Lower lobe of right lung (tissue), 2 donors: ENCODE data around the gene C4orf17. TPM values are rescaled to one million over a fixed set of nuclear protein-coding genes. Genes with fewer than 3 reads are reported as not detected.
"Not testable (repeated sequence)": the region's sequence is repeated elsewhere in the genome, so short reads cannot be mapped to it uniquely, and the experiment has no call there.

Experiments used
- ATAC-seq, 2 donors: fragments of 200-7000 bp; cut with Tn5 transposase; one replicate each; pipeline ENCODE4 v1.9.1; 2020 to 2022; ENCODE audit warnings: mild to moderate bottlenecking in 2 of 2, moderate library complexity in 2 of 2
- DNase-seq: peaks from one replicate; pipeline ENCODE4 v3.0.0-alpha.2; 2020
- H3K27ac ChIP-seq: fragments of 200-600 bp; one replicate; pipeline ENCODE4 v1.8.0; 2022
- H3K27me3 ChIP-seq: fragments of 200-600 bp; one replicate; pipeline ENCODE4 v1.8.0; 2022; ENCODE audit warnings: low read depth
- H3K36me3 ChIP-seq: fragments of 200-600 bp; one replicate; pipeline ENCODE4 v1.8.0; 2022; ENCODE audit warnings: mild to moderate bottlenecking
- H3K4me1 ChIP-seq: fragments of 200-600 bp; one replicate; pipeline ENCODE4 v1.8.0; 2022
- H3K4me3 ChIP-seq: fragments of 200-600 bp; one replicate; pipeline ENCODE4 v1.8.0; 2022; ENCODE audit warnings: mild to moderate bottlenecking
- H3K9me3 ChIP-seq: fragments of 200-600 bp; one replicate; pipeline ENCODE4 v1.8.0; 2022
- intact Hi-C: fragments of 100-400 bp; cut with DNase I; formaldehyde crosslinking; loops from one replicate; pipeline ENCODE4 v1.11.0; 2022
- total RNA-seq: library from RNA; stranded (reverse); fragmentation: NEBNext Ultra II Directional; extraction: Animal tissue kit (Norgen Biotek cat#: 25700); gene quantifications from one replicate; pipeline ENCODE4 v1.2.1, GENCODE V29; 2021
- TF ChIP-seq, protein P1 (sequence below): fragments of 200-600 bp; IDR thresholded peaks from one replicate; pipeline ENCODE4 v1.8.0; 2022; ENCODE audit warnings: antibody characterized with exemption, mild to moderate bottlenecking
- donor health status: DM: no; HTN: yes; CAD: no; lungs with severe emphysema.

The C4orf17 gene
- total RNA-seq, 1 donor from 2014 or later, result not detected

DNA sequence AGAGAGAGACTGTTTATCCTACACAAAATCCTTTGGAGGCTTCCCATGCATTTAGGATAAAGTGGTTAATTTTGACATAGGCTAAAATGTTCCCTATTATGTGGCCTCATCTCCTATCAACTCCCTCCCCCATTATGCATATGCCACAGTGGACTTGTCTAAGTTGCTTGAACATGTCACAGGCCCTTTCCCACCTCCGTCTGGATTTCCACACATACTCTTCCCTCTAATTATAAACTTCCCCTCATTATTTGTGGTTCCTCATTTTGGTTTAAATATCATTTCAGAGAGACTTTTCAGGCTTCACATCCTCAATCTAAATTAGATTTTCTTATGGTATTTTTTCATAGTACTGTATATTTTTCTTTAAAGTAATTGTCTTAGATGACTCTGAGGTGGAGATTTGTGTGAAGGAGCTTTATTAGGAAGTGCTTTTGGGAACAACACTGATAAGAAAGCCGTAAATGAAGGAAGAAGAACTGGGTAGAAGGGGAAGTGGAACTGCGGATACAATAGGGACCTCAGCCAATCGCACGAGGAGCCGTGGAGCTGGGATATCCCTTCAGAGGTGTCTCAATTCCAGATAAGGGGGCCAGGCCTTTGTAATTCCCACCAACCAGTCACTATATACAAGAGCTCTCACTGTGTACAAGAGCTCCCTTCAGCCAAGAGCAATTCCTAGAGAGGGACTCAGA, 7.9 kb downstream of the C4orf17 start:
- peak; percentile 41 to 51 for ATAC-seq
- H3K4me1 ChIP-seq, result no peaks in the 10 kb centered on the region
- intact Hi-C loops, result no loop called here

DNA sequence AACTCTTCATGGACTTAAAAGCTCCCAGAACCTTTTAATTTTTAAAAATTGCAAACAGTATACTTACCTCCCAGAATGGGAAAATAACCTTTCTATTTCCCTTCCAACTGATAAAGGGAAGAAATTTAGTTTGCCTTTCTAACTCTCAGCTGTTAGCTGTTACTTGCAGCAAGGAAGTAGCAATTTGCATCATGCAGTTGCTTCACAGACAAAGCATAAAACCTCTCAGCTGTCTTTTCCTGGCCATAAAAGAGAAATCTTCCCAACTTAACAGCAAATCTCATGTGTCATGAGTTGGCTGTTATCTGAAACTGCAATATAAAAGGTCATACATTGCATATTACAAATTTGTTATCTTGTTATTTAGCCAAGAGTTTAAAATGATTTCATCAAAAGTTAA, 18.4 kb downstream of the C4orf17 start:
- DNase-seq (no peak), ATAC-seq (no peak)
- Histone ChIP-seq H3K27ac (no peak overlapping the region), H3K9me3 (no peaks in the 10 kb centered on the region), H3K36me3 (no peaks in the 10 kb centered on the region), H3K4me3 (no peak overlapping the region), H3K4me1 (no peaks in the 10 kb centered on the region), H3K27me3 (peaks cover 4% of the 10 kb centered on the region)
- TF ChIP-seq, protein P1, sequence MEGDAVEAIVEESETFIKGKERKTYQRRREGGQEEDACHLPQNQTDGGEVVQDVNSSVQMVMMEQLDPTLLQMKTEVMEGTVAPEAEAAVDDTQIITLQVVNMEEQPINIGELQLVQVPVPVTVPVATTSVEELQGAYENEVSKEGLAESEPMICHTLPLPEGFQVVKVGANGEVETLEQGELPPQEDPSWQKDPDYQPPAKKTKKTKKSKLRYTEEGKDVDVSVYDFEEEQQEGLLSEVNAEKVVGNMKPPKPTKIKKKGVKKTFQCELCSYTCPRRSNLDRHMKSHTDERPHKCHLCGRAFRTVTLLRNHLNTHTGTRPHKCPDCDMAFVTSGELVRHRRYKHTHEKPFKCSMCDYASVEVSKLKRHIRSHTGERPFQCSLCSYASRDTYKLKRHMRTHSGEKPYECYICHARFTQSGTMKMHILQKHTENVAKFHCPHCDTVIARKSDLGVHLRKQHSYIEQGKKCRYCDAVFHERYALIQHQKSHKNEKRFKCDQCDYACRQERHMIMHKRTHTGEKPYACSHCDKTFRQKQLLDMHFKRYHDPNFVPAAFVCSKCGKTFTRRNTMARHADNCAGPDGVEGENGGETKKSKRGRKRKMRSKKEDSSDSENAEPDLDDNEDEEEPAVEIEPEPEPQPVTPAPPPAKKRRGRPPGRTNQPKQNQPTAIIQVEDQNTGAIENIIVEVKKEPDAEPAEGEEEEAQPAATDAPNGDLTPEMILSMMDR, result no peak
- intact Hi-C loops, result no loop called here

More for the DNA sequence above, 7.9 kb downstream of the C4orf17 start:
- H3K27ac ChIP-seq, result no peak overlapping the region
- H3K27me3 ChIP-seq, result no peaks in the 10 kb centered on the region
- no peak for DNase-seq
- no peak overlapping the region for H3K4me3 ChIP-seq
- no peaks in the 10 kb centered on the region for H3K36me3 ChIP-seq
- TF ChIP-seq, protein P1, result no peak
- H3K9me3 ChIP-seq, result no peaks in the 10 kb centered on the region

DNA sequence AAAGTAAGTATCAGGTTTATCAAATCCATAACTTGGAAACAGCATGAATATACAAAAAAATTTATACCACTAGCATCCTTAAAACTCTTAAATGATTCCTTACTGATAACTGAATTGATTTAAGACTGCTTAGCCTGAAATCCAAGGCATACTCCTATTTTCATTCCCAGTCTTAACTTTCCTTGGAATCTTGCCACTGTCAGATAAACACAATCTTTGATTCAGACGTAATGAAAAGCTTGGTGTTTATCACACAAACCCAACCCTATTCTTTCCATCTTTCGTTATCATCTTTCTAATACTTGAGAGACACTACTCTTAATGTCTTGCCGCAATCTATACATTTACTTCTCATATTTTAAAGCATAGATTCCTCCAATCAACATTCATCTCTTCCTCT, 19.1 kb downstream of the C4orf17 start:
- Histone ChIP-seq H3K36me3 (no peaks in the 10 kb centered on the region), H3K4me1 (no peaks in the 10 kb centered on the region), H3K4me3 (no peak overlapping the region), H3K27ac (no peak overlapping the region), H3K9me3 (no peaks in the 10 kb centered on the region), H3K27me3 (peaks cover 4% of the 10 kb centered on the region)
- intact Hi-C loops, result no loop called here
- DNase-seq (no peak), ATAC-seq (no peak)
- TF ChIP-seq, protein P1, result no peak

DNA sequence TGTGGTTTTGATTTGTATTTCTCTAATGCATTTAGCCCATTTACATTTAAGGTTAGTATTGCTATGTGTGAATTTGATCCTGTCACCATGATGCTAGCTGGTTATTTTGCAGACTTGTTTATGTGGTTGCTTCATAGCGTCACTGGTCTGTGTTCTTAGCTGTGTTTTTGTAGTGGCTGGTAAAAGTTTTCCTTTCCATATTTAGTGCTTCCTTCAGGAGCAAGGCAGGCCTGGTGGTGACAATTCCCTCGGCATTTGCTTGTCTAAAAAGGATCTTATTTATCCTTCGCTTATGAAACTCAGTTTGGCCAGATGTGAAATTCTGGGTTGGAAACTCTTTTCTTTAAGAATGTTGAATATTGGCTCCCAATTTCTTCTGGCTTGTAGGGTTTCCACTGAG, 23.9 kb downstream of the C4orf17 start:
- H3K36me3 ChIP-seq, DNase-seq, H3K9me3 ChIP-seq, H3K27ac ChIP-seq, intact Hi-C loops, H3K4me3 ChIP-seq, H3K4me1 ChIP-seq, H3K27me3 ChIP-seq, ATAC-seq: not testable (repeated sequence)

DNA sequence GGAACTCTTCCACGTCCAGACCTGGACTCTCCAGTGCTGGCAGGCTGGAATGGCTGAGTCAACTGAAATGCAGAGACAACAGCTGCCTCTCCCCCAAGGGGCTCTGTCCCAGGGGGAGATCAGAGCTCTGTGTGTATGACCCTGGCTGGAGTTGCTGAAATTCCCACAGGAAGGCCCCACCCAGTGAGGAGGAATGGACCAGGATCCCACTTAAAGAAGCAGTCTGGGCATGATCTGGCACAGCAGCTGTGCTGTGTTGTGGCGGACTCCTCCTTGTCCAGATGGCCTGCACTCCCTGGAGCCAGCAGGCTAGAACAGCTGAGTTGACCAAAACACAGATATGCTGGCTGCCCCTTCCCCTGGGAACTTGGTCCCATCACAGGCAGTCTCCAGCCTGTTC, 25.4 kb downstream of the C4orf17 start:
- Histone ChIP-seq H3K9me3 (no peaks in the 10 kb centered on the region), H3K27ac (no peak overlapping the region), H3K36me3 (no peaks in the 10 kb centered on the region), H3K4me3 (no peak overlapping the region), H3K27me3 (no peaks in the 10 kb centered on the region), H3K4me1 (no peaks in the 10 kb centered on the region)
- DNase-seq, result no peak
- intact Hi-C loops, result no loop called here
- no peak for ATAC-seq
- TF ChIP-seq, protein P1, result no peak

DNA sequence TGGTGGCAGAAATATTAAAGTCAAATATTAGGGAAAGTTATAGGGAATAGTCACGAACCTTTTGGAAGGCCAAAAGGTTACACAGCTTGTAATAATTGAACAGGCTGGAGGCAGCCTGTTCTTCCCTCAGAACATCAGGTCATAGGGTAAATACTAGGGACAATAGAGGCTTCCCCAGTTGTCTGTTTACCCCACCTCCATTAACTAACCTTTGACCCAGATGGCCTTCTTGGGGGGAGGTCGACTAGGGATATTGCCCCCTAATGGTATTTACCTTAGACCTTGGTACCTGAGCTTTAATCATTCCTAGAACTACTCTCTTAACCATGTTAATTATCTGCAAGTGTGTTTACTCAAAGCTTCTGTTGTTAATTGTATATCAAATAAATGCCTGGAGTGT, 26.0 kb downstream of the C4orf17 start:
- Histone ChIP-seq H3K4me1 (no peaks in the 10 kb centered on the region), H3K36me3 (no peaks in the 10 kb centered on the region), H3K9me3 (no peaks in the 10 kb centered on the region), H3K4me3 (no peak overlapping the region), H3K27ac (no peak overlapping the region), H3K27me3 (no peaks in the 10 kb centered on the region)
- DNase-seq (no peak), ATAC-seq (no peak)
- TF ChIP-seq, protein P1, result no peak
- intact Hi-C loops, result no loop called here
